GM12878 (cell line): Measurements from ENCODE around the gene KHK.

Experiments used
- BCL11A ChIP-seq: IDR thresholded peaks from 2 replicates; pipeline ENCODE4 v1.6.1; 2011; ENCODE audit warnings: low read depth, low read length
- CEBPB ChIP-seq, 2 experiments: fragments of 150-350 bp in 1 of 2; IDR thresholded peaks; 2 replicates each; pipeline ENCODE4 v1.6.1; 2012 to 2014; ENCODE audit warnings: low read depth in 2 of 2, low read length in 2 of 2, borderline replicate concordance in 1 of 2, inconsistent platforms in 1 of 2
- EP300 ChIP-seq, 2 experiments: fragments of 150-350 bp in 1 of 2; IDR thresholded peaks; 2 replicates each; pipeline ENCODE4 v1.6.1; 2011 to 2012; ENCODE audit warnings: low read depth in 2 of 2, low read length in 2 of 2, borderline replicate concordance in 1 of 2, improper control_type of control experiment in 1 of 2, inconsistent platforms in 1 of 2; ENCODE audit not compliant: control insufficient read depth in 1 of 2
- NR2F1 ChIP-seq: fragments of 450-650 bp; conservative IDR thresholded peaks from 2 replicates; pipeline ENCODE4 v1.6.1; 2017; ENCODE audit warnings: mild to moderate bottlenecking
- POLR2A ChIP-seq: IDR thresholded peaks from 2 replicates; pipeline ENCODE4 v1.6.1; 2011; ENCODE audit warnings: low read depth, mild to moderate bottlenecking, low read length
- TF ChIP-seq, protein P1 (sequence below), 3 experiments: IDR thresholded peaks in 2 of 3; conservative IDR thresholded peaks in 1 of 3; 2 replicates each; pipeline ENCODE4 v1.5.1; 2011; ENCODE audit warnings: low read depth in 3 of 3, low read length in 3 of 3, mild to moderate bottlenecking in 3 of 3, control low read depth in 2 of 3, moderate library complexity in 2 of 3, inconsistent platforms in 1 of 3, mixed read lengths in 1 of 3; ENCODE audit not compliant: control insufficient read depth in 2 of 3, insufficient read depth in 1 of 3; ENCODE audit errors: extremely low read depth in 1 of 3
- TF ChIP-seq, protein P2 (sequence below): IDR thresholded peaks from 2 replicates; pipeline ENCODE4 v1.6.1; 2011; ENCODE audit warnings: low read depth, mild to moderate bottlenecking, low read length, moderate library complexity, borderline replicate concordance; ENCODE audit errors: extremely low read depth

- TF ChIP-seq BCL11A (no peak), POLR2A (no peak), EP300 (IDR thresholded peaks at IDR 0.05; ENCODE audit: borderline replicate concordance in 1 of 2, control insufficient read depth in 1 of 2, low read depth in 2 of 2, low read length in 2 of 2) (no peak), CEBPB (IDR thresholded peaks at IDR 0.05; ENCODE audit: borderline replicate concordance in 1 of 2, low read depth in 2 of 2, low read length in 2 of 2) (no peak), NR2F1 (no peak)
- TF ChIP-seq, protein P1, sequence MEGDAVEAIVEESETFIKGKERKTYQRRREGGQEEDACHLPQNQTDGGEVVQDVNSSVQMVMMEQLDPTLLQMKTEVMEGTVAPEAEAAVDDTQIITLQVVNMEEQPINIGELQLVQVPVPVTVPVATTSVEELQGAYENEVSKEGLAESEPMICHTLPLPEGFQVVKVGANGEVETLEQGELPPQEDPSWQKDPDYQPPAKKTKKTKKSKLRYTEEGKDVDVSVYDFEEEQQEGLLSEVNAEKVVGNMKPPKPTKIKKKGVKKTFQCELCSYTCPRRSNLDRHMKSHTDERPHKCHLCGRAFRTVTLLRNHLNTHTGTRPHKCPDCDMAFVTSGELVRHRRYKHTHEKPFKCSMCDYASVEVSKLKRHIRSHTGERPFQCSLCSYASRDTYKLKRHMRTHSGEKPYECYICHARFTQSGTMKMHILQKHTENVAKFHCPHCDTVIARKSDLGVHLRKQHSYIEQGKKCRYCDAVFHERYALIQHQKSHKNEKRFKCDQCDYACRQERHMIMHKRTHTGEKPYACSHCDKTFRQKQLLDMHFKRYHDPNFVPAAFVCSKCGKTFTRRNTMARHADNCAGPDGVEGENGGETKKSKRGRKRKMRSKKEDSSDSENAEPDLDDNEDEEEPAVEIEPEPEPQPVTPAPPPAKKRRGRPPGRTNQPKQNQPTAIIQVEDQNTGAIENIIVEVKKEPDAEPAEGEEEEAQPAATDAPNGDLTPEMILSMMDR (IDR thresholded peaks at IDR 0.05 in 2 of 3, conservative IDR thresholded peaks at IDR 0.05 in 1 of 3; ENCODE audit: control insufficient read depth in 2 of 3, extremely low read depth in 1 of 3, insufficient read depth in 1 of 3, low read depth in 3 of 3, low read length in 3 of 3) = no peak
- TF ChIP-seq, protein P2, sequence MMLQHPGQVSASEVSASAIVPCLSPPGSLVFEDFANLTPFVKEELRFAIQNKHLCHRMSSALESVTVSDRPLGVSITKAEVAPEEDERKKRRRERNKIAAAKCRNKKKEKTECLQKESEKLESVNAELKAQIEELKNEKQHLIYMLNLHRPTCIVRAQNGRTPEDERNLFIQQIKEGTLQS = no peak
Observed at GRCh38 chr2:27087823-27088410, 1.3 kb downstream of the KHK start.
